OCI-LY3 (cell line): ENCODE results near the gene LHX5.

Experiments
- EZH2phosphoT487 ChIP-seq: fragments of 200-600 bp; shearing (Covaris generic); IDR thresholded peaks from 2 replicates; pipeline ENCODE4 v1.6.1; 2018; ENCODE audit warnings: antibody characterized with exemption, mixed run types, low read depth
- TF ChIP-seq, protein P1 (sequence below): fragments of 200-600, 300-600 bp; sonication (generic); IDR thresholded peaks from 2 replicates; pipeline ENCODE4 v1.5.1; 2014; ENCODE audit warnings: antibody characterized with exemption, low read length, low read depth

DNA sequence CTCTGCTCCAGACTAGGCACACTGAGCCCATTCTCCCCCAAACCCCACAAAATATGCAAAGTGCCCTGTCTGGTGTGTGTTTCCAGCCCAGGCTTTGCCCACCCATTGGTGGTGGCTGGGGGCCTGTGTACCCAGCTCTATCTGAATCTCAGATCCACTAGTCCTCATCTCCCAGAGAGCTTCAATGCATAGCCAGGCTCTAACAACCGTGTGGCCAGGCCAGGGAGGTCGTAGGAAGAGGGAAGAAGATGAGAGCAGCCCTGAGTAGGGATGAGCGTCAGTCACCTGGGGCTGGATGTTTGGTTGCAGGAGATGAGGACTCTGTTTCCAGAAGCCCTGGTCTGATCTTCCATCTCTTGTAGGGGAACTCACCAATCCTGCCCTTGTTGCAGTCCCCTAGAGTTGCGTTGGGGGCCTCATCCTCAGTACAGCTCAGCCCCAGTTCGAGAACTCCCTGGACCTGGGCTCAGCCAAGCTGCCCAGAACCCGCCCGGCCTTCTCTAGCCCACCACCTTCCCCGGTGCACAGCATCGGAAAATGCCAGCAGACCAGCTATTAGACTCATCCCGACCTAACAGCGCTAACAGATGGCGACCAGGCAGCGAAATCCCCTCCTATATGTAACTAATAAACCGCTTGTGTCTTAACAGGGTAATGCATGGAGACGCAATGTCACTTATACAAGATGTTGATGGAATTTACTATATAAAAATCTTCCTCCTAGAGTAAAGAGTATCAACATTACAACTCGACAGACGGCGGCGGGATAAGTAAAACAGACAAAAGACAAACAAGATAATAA is 3.2 kb upstream of the LHX5 start:
- TF ChIP-seq EZH2phosphoT487, result no peak
- TF ChIP-seq, protein P1, sequence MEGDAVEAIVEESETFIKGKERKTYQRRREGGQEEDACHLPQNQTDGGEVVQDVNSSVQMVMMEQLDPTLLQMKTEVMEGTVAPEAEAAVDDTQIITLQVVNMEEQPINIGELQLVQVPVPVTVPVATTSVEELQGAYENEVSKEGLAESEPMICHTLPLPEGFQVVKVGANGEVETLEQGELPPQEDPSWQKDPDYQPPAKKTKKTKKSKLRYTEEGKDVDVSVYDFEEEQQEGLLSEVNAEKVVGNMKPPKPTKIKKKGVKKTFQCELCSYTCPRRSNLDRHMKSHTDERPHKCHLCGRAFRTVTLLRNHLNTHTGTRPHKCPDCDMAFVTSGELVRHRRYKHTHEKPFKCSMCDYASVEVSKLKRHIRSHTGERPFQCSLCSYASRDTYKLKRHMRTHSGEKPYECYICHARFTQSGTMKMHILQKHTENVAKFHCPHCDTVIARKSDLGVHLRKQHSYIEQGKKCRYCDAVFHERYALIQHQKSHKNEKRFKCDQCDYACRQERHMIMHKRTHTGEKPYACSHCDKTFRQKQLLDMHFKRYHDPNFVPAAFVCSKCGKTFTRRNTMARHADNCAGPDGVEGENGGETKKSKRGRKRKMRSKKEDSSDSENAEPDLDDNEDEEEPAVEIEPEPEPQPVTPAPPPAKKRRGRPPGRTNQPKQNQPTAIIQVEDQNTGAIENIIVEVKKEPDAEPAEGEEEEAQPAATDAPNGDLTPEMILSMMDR, result no peak
